Tibial nerve (tissue), 4 donors: ENCODE measurements around the gene DLK2.

Experiments used
- EP300 ChIP-seq, 2 donors: sonication (generic); formaldehyde crosslinking; IDR thresholded peaks; one replicate each; pipeline ENCODE4 v1.6.1; 2017; ENCODE audit warnings: antibody characterized with exemption in 2 of 2, mild to moderate bottlenecking in 1 of 2
- POLR2A ChIP-seq, 2 donors: fragments of 450-650 bp; IDR thresholded peaks; one replicate each; pipeline ENCODE4 v1.6.1; 2017; ENCODE audit warnings: antibody characterized with exemption in 2 of 2, mild to moderate bottlenecking in 2 of 2, moderate library complexity in 2 of 2
- TF ChIP-seq, protein P1 (sequence below), 5 experiments: fragments of 200-600 bp in 3 of 5; fragments of 450-650 bp in 2 of 5; sonication (generic) in 3 of 5; IDR thresholded peaks; one replicate each; pipeline ENCODE4 v1.5.1; 2016 to 2019; ENCODE audit warnings: antibody characterized with exemption in 5 of 5, mild to moderate bottlenecking in 3 of 5, moderate library complexity in 2 of 5

- TF ChIP-seq, protein P1, sequence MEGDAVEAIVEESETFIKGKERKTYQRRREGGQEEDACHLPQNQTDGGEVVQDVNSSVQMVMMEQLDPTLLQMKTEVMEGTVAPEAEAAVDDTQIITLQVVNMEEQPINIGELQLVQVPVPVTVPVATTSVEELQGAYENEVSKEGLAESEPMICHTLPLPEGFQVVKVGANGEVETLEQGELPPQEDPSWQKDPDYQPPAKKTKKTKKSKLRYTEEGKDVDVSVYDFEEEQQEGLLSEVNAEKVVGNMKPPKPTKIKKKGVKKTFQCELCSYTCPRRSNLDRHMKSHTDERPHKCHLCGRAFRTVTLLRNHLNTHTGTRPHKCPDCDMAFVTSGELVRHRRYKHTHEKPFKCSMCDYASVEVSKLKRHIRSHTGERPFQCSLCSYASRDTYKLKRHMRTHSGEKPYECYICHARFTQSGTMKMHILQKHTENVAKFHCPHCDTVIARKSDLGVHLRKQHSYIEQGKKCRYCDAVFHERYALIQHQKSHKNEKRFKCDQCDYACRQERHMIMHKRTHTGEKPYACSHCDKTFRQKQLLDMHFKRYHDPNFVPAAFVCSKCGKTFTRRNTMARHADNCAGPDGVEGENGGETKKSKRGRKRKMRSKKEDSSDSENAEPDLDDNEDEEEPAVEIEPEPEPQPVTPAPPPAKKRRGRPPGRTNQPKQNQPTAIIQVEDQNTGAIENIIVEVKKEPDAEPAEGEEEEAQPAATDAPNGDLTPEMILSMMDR (IDR thresholded peaks at IDR 0.05): no peak
- TF ChIP-seq POLR2A (IDR thresholded peaks at IDR 0.05): no peak
- TF ChIP-seq EP300 (IDR thresholded peaks at IDR 0.05): no peak
Observed at GRCh38 chr6:43467752-43468151, 12.4 kb upstream of the DLK2 start.
